Measurements from ENCODE around the gene KRTAP10-8. TPM values are rescaled to one million over a fixed set of nuclear protein-coding genes. Genes with fewer than 3 reads are reported as not detected.

Gene KRTAP10-8
- total and polyA plus RNA-seq, 2 of the 4 experiments (the other 2 are of a cell fraction) = not detected

- WGBS, 2 experiments (ENCODE audit: extremely low coverage in 2 of 2, insufficient read length in 1 of 2) = 61% methylated on average over 6 of the region's 12 CpGs; no CpG with 5 or more reads in 1 of the 2 experiments
- no peak overlapping the region for H2AFZ ChIP-seq (replicated peaks; ENCODE audit: low read length, poor library complexity)
- ATAC-seq (ENCODE audit: low read depth) (no peak), DNase-seq (no peak)
- no peak overlapping the region for H3K56ac ChIP-seq (ENCODE audit: extremely low read depth, insufficient read depth, low read length)
- BruUV-seq (replicated peaks) = no TSS peak
- H2BK15ac ChIP-seq (ENCODE audit: low read depth, low read length) = no peak overlapping the region
- dilution Hi-C loops (cut with HindIII; ENCODE audit: low sequenced_read_pairs, unreplicated experiment) (no loop called here), in situ Hi-C loops (cut with MboI; ENCODE audit: low sequenced_read_pairs) (no loop called here), intact Hi-C loops (cut with micrococcal nuclease) (no loop called here)
- H2BK5ac ChIP-seq (ENCODE audit: low read depth, low read length, poor library complexity, severe bottlenecking) = no peak overlapping the region
- ChIA-PET CTCF (no interaction called here), POLR2A (ENCODE audit: unreplicated experiment) (no interaction called here)
- peaks cover 10% of the 10 kb centered on the region for H3K9me3 ChIP-seq (ENCODE audit: control insufficient read depth, insufficient read depth, low read length)
- H2AK5ac ChIP-seq (ENCODE audit: low read depth, low read length) = no peak overlapping the region
- no peak overlapping the region for H2BK120ac ChIP-seq (ENCODE audit: low read depth, low read length)
- no peak overlapping the region for H3K18ac ChIP-seq (ENCODE audit: low read depth, low read length)
- H3K4me2 ChIP-seq (ENCODE audit: low read depth, low read length) = no peak overlapping the region
- no peaks in the 10 kb centered on the region for H3K36me3 ChIP-seq (ENCODE audit: control insufficient read depth, insufficient read depth, low read length)
- no peak overlapping the region for H4K5ac ChIP-seq (ENCODE audit: low read depth, low read length)
- H3K4me3 ChIP-seq (ENCODE audit: insufficient read depth, low read depth, low read length) = no peak overlapping the region
- no peak overlapping the region for H2AK9ac ChIP-seq (replicated peaks; ENCODE audit: low read depth, low read length, poor library complexity)
- no peak overlapping the region for H3K27ac ChIP-seq (ENCODE audit: insufficient read depth, low read length)
- H3K23ac ChIP-seq (ENCODE audit: low read depth, low read length) = no peak overlapping the region
- no peaks in the 10 kb centered on the region for H3K4me1 ChIP-seq (ENCODE audit: control insufficient read depth, insufficient read depth, low read length)
- no peak overlapping the region for H3K14ac ChIP-seq (replicated peaks; ENCODE audit: low read depth, low read length)
- H3K9ac ChIP-seq (ENCODE audit: low read depth, low read length) = no peak overlapping the region
- TF ChIP-seq MAFK (IDR thresholded peaks at IDR 0.05; ENCODE audit: low read depth, low read length) (no peak), CHD1 (IDR thresholded peaks at IDR 0.05; ENCODE audit: low read depth, low read length) (no peak)
- H3K9me1 ChIP-seq (ENCODE audit: insufficient read depth, low read length) = no peaks in the 10 kb centered on the region
- H3K79me1 ChIP-seq (ENCODE audit: low read depth in 1 of 2, low read length in 2 of 2) = no peaks in the 10 kb centered on the region
- H2BK20ac ChIP-seq (ENCODE audit: low read depth, low read length) = no peak overlapping the region
- no peak overlapping the region for H3K4ac ChIP-seq (ENCODE audit: low read depth, low read length)
- no peaks in the 10 kb centered on the region; the same call in 1 of the 2 replicates for H3K27me3 ChIP-seq (ENCODE audit: control insufficient read depth, insufficient read depth, low read length)
- no peak overlapping the region for H4K8ac ChIP-seq (ENCODE audit: low read depth in 2 of 2, low read length in 2 of 2)
- H4K20me1 ChIP-seq (ENCODE audit: insufficient read depth, low read length) = no peaks in the 10 kb centered on the region
- H4K91ac ChIP-seq (ENCODE audit: insufficient read depth, low read depth, low read length) = no peak overlapping the region
These were observed 27.4 kb downstream of the KRTAP10-8 start for GRCh38 chr21:44639331-44639655.

All from IMR-90 (cell line).